NCI-H2227 treated with DMSO at 0.1 percent for 48 hours (cell line): Measurements from ENCODE around the gene TOR4A.

ENCODE experiments used
- DNase-seq: peaks from one replicate; lab custom pipeline; 2025; lab: John Stamatoyannopoulos, UW

The TOR4A gene

DNA sequence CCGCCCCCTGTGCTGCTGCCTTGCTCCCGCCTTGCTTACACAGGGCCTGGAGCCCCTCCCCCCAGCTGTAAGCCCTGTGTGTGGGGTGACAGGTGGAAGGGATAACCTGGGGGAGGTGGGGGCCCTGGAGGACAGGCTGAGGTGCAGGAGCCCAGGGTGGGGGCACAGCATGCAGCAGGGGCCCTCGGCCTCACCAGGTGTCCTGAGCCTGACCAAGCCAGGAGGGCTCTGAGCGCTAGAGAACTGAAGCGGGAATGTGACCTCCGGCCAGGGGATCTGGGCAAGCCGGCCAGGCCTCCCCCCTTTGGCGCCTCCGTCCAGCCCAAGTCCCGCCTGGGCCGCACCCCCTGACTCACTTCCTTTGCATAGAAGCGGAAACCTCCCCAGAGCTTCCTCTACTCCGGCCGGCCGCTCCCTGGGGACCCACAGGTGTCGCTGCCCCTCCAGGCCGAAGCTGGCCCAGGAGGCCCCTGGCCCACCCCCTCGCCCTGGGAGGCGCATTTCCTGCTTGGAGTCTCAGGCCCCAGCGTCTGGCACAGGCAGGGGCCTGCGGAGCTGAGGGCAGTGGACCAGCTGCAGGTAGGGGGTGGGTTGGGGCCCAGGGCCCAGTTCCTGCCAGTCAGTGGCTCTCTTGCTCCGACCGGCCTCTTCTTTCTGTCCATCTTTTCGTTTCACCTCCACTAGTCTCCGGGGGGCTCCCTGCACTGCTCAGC lies at the start of gene TOR4A:
TOR4A (plus strand) TSS at position 398 of the 713 bp plus-strand sequence. CDS start 964 bp downstream, outside the sequence.
- DNase-seq: no peak

DNA sequence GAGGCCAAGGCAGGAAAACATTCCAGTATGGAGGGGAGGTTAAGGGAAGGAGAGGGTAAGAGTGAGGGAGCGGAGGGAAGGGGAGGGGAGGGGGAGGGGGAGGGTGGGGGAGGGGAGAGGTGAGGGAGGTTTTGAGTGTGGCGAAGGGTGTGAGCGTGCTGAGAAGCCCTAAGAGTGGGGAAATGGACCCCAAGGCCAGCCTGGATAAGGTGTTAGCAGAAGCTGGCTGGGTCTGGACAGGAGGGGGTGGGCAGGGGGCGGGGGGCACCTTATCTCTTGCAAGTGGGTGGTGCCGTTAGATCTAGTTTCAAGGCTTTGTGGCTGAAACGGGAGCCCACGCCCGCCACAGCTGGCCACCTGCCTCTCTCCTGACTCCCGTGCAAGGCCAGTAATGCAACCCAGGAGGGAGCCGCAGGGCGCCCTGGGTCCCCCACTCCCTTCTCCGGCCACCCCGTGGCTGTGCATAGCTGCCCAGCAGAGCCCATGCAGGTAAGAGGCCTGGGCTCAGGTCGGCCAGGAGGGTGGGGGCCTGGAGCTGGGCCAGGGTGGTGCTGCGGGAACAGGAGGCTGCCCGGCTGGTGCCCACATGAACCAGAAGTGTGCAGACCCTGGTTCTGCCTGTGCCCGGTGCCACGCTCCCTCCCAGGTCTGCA lies 49.5 kb upstream of the TOR4A start:
- DNase-seq: no peak

DNA sequence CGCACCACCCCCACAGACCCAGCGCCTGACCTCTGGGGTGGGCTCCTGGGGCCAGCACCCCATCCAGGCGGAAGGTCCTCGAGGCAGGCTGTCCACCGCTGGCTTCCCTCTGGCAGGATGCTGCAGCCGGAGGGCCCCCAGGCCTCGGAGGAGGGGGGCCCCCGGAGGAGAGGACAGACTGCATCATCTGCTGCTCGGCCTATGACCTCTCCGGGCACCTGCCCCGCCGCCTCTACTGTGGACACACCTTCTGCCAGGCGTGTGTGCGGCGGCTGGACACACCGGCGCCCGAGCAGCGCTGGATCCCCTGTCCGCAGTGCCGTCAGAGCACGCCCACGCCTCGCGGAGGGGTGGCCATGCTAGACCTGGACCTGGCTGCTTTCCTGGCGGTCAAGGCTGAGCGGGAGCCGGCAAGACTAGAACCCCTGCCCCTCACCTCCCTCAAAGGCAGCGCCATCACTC lies 49.0 kb upstream of the TOR4A start:
- DNase-seq: no peak

DNA sequence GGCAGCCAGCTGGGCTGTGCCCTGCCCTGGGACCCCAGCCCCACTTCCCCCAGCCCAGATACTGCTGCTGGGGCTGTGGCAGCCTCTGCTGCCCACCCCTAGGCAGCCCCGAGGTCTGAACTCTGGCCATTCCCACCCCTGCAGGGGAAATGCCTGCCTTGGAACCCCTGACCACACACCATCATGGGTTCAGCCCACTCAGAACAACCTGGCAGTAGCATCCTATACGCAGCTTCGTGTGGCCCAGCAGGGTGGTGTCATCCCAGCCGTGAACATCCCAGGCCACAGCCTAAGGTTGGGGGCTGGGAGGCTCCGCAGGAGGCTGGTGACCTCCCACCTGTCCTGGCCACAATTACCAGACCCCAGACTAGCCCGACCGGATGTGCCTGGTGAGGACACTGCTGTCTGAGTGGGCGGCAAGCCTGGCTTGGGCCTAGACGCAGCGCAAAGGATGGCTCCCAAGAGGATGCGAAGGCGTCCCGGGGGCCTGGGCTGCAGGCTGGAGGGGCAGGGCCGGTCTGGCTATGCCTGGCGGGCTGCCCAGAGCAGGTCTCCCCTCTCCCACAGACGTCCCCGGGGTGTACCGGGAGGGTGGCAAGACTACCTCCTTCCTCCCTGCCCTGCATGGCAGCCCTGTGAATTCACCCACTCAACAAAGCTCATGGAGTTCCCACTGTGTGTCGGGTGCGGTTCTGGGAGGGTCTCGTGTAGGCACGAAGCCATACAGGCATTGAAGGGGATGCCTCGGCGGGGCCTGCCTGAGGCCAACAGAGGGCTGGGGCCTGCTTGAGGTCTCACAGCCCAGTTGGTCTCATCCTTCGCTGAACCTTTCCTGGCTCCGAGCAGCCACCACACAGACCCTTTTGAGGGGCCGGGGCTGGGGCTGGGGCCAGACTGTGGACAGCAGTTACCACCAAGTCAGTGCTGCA lies 48.3 kb upstream of the TOR4A start:
- no peak for DNase-seq

DNA sequence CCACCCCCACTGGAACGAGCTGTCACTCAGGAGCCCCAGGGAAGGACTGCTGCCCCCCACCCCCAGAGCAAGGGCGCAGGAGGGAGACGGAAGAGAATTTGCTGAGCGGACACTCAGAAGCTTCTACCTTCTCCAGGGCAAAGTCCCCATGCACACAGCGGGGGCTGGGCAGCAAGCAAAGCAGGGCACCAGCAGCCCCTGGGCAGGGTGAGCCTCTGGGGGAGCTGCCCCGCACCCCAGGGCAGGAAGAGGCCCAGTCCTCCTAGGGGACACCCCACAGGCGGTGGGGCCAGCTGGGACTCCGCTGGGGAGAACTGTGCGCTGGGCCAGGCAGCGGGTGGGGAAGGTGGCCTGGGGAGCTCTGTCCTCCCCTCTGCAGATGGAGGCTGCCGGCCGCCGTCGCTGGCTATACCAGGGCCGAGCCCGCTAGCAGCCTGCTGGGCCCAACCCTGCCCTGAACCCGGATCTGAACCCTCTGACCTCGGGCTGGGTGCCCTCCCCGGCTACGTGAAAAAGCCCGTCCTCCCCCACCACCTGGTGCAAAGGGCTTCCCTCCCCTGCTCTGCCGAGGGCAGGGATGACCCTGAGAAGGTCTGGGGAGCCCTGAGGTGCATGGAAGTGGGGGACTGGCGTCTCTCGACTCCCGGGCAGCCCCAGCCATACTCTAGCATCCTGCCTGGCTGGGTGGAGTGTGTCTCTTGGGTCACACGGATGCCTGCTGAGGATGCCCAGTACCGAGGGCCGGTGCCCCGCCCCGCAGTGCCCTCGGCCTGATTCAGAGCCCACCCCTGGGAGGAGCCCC lies 47.4 kb upstream of the TOR4A start:
- no peak for DNase-seq

DNA sequence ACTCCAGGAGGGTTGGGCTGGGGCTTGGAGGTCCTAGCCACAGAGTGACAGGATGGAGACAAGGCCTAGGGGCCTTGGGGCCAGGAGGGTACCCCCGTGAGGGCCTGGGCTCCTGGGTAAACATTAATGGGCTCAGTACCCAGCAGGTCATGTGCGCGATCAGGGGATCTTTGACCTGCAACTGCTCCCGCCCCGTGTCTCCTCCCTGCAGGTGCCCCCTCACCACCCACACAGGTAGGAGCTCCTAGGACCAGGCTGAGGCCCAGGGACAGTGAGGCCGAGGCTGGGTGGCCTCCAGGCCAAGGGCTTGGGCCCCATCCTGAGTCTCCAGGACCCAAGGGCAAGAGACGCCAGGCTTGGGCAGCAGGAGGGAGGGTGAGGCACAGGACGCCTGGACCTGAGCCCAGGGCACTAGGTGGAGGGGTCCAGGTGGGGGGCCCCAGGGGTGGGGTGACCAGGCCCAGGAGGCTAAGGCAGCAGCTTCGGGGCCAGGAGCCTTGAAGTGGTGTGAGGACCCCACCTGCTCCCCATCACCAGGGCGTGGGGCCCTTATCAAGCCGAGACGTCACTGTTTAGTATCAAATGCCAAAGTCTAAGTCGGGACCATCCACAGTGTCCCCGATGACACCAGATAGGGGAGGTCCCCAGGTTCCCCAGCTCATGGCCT lies 46.7 kb upstream of the TOR4A start, which contains the start of gene SLC34A3:
SLC34A3 (plus strand) TSS at position 197 of the 667 bp plus-strand sequence. CDS start 802 bp downstream, outside the sequence.
- DNase-seq: no peak

DNA sequence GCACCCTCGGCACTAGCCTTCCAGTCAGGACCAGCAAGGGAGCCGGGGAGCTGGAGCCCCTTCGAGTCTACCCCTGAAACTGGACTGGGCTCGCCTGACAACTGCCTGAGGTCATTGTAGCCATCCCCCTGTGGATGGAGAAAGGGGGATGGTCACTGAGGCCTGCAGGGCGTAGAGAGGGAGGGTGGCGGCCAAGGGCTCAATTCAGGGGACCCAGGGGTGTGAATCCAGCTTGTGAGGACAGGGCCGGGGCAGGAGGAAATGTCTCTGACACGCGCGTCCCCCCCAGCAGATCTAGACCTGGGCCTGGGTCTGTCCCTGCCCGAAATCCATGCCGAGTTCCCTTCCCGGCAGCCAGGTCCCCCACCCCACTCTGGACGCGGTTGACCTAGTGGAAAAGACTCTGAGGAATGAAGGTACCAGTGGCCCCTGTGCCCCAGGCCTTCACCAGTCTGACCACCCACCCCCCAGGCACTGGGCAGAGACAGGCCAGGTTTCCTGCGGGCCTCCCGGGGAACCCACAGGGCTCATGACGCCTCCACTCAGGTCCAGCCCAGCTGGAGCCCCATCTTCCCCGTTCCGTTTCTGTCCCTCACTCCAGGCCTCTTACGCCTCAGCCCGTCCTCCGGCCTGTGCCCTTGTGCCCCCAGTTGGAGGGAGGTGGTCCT lies 46.0 kb upstream of the TOR4A start:
- DNase-seq: no peak

DNA sequence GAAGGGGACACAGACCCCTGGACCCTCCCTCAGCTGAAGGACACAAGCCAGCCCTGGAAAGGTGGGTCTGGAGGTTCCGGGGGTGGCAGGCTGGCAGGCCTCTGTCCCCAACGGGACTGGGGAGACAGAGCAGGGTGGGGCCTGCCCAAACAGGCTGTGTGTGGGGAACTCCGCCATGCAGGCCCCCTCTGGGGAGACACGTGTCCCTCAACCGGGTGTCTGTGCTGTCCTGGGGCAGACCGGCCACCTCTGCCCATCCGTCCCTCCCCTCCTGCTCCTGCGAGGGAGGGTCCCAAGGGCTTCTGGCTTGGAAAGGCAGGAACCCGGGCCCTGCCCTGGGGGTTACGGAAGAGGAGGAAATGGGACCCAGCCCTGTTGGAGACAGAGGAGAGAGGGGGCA lies 45.4 kb upstream of the TOR4A start:
- no peak for DNase-seq

DNA sequence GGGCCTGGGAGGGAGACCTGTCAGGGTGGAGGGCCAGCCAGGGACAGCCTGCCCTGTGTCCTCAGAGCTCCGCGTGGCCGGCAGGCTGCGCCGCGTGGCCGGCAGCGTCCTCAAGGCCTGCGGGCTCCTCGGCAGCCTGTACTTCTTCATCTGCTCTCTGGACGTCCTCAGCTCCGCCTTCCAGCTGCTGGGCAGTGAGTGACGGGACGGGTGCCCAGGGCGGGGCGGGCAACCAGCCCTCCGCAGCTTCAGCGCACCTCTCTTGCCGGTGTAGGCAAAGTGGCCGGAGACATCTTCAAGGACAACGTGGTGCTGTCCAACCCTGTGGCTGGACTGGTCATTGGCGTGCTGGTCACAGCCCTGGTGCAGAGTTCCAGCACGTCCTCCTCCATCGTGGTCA lies 45.0 kb upstream of the TOR4A start:
- DNase-seq: no peak

DNA sequence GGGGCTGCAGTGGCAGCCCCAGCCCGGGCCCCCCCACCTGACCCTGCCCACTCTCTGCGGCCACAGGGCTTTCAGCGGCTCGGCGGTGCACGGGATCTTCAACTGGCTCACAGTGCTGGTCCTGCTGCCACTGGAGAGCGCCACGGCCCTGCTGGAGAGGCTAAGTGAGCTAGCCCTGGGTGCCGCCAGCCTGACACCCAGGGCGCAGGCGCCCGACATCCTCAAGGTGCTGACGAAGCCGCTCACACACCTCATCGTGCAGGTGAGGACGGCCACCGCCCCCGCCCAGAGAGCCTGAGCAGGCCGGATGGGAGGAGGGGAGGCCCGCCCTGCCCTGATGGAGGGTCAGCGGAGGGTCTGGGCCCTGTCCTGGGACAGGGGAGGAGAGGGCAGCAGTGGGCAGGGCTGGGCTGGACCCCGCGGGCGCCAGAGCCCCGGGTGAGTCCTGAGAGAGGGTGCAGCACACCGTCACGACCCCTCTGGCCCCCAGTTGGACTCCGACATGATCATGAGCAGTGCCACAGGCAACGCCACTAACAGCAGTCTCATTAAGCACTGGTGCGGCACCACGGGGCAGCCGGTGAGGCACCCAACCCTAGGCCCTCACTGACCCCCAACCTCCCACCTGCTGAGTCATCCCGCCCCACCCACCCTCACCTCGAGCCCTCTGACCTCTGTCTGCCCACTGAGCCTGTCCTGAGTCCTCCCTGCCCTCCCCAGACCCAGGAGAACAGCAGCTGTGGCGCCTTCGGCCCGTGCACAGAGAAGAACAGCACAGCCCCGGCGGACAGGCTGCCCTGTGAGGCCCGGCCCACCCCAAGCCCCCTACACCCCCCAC lies 44.2 kb upstream of the TOR4A start:
- no peak for DNase-seq

DNA sequence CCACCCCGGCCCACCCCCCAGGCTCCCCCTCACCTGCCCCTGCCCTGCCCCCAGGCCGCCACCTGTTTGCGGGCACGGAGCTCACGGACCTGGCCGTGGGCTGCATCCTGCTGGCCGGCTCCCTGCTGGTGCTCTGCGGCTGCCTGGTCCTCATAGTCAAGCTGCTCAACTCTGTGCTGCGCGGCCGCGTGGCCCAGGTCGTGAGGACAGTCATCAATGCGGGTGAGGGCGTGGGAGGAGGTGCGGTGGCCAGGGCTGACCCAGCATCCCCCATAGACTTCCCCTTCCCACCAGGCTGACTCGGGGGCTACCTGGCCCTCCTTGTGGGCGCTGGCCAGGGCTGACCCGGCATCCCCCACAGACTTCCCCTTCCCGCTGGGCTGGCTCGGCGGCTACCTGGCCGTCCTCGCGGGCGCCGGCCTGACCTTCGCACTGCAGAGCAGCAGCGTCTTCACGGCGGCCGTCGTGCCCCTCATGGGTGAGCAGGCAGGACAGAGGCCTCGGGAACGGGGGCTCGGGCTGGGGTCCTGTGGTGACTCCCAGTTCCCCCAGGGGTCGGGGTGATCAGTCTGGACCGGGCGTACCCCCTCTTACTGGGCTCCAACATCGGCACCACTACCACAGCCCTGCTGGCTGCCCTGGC lies 43.4 kb upstream of the TOR4A start:
- DNase-seq: no peak

DNA sequence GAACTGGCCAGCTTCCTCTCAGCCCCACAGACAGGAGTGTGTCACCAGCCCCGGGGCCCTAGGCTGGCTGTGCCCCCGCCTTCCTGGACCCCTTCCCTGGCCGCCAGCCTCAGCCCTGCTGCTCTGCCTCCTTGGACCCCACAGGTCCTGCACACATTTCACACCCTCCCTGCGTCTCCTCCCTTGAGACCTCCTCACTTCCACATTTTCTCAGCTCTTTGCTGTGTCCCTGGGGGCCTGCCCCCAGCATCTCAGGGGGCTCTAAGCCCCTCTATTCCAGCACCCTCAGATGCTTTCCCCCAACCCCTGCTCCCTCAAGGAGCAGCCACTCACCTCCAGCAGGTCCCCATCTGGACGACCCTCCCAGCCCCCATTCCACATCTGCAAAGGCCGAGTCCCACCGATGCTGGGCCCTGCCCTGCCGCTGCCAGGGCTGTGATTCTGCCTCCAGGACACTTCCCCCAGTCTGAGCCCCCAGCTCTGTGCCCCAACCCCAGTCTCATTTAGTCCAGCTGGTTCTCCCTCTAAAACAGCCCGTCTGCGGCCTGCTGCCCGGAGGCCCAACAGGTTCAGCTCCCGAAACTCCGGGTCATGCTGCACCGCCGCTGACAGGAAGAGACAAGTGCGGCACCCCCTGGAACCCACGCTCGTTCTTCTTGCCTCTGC lies 42.6 kb upstream of the TOR4A start:
- DNase-seq: no peak

DNA sequence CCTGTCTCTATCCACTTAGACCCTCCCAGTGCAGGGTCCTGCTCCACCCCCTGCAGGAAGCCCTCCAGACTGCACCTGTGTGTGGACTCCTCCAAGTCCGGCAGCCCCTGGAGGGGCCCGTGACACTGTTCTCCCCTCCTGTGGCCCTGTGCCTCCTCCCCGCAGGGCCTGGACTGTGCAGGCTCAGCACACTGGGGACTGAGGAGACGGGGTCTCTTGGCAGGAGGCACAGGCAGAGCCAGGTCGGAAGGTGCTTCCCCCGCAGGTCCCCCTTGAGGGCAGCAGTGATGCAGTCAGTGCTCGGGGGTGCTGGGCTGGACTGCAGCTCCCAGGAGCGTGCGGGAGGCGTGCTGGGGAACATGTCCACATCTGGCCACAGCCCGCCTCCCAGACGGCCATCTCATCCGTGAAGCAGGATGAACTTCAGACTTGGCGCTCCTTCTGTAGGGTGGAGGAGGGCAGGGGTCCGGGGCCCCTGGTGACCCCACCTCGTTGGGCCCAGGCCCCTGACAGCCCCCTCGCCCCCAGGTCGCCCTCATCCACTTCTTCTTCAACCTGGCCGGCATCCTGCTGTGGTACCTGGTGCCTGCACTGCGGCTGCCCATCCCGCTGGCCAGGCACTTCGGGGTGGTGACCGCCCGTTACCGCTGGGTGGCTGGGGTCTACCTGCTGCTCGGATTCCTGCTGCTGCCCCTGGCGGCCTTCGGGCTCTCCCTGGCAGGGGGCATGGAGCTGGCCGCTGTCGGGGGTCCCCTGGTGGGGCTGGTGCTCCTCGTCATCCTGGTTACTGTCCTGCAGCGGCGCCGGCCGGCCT lies 41.9 kb upstream of the TOR4A start:
- DNase-seq: no peak

DNA sequence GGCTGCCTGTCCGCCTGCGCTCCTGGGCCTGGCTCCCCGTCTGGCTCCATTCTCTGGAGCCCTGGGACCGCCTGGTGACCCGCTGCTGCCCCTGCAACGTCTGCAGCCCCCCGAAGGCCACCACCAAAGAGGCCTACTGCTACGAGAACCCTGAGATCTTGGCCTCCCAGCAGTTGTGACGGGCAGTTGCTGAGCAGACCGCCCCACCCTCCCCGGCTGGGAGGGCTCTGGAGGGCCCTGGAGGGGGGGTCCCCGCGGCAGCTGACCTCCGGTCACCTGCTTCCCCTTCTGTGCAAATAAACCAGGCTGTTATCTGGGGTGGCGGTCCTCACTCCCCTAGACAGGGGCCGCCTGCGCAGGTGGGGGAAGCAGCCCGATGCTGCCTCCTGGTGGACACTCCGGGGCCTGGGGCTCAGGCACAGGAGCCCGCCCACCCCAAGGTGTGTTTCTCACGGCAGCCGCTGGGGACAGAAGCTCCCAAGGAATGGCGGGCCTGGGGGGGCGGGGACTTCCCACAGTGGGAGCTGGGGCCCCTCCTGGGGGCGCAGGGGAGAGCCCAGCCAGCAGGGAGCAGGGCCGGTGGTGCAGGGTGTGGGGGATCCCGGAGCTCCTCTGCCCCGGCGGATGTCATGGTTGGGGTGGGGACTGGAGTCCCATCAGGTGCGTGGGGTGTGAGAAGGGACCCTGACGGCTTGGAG lies 41.1 kb upstream of the TOR4A start:
- peak; percentile 60 for DNase-seq

DNA sequence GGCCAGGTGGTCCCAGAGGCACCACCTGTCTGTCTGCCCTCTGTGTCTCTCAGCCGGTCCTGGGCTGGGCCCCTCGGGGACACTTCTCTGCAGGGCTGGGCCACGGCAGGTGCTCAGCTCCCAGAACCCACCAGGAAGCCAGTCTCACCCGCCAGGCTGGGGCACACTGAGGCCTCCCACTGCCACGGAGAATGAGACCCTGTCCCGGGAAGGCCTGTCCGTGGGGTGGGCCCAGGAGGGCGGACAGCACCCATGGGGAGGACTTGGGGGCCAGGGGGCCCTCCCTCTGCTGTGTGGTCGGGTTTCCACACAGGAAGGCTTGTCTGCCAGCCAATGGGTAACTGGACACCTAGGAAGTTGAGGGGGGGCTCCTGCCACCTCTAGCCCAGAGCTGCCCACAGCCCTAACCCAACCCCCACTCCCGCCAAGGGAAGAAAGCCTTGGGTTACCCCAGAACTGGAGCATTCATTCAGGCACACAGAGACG lies 40.5 kb upstream of the TOR4A start:
- DNase-seq: no peak

DNA sequence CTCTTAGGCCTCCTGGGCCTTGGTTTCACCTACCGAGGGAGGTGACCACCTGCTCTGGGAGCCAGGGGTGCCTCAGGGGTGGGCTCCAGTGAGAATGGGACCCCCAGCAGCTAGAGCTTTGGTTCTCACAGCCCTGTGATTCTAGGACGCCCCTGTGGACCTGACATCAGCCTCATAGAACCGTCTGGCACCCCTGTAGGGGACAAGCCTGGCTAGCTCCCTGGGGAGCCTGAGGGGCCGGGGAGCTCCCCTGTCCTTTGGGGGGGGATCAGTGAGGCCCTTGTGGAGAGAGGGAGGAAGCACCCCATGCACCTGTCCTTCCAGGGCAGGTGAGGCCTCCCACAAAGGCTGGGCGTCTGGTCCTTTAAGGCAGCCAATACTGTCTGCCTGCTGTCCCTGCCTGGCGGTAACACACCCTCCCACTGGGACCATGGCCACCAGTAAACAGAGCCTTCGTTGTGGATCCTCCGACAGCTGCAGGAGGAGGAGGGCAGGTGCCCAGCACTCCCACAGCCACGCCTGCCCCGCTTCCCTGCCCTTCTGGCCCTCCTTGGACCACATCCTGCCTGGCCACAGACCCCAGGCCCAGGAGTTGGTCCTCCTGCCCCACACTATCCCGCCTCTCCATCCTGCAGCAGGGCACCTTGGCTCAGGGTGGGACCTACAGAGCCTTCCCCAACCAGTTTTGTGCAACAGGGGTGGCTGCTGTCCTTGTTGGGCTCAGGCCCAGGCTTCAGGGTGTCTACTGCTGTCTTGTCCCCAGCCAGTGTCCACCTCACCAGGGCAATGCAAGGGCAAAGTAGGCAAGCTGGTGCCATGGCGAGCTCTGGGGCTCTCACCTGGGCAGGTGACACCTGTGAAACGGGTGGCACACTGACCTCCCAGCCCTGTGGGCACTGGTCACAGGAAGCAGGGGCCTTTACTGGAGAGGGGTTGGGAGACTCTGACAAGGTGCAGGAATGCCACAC lies 39.5 kb upstream of the TOR4A start:
- no peak for DNase-seq
